C4-2B (cell line): ENCODE results near the gene GMNN.
"Not testable (repeated sequence)": the region's sequence is repeated elsewhere in the genome, so short reads cannot be mapped to it uniquely, and the experiment has no call there.

Source experiments
- H3K27ac ChIP-seq: fragments of 450-650 bp; 2 replicates; pipeline ENCODE4 v1.5.1; 2017
- CTCF ChIP-seq: fragments of 450-650 bp; conservative IDR thresholded peaks from 2 replicates; pipeline ENCODE4 v1.5.1; 2017; ENCODE audit warnings: mild to moderate bottlenecking
- ZFX ChIP-seq: fragments of 450-650 bp; IDR thresholded peaks from 2 replicates; pipeline ENCODE4 v1.6.1; 2017

GMNN gene

GRCh38 chr6:24743265-24743943 lies 31.3 kb upstream of the GMNN start:
- H3K27ac ChIP-seq = no peak overlapping the region
- TF ChIP-seq CTCF = no peak
- TF ChIP-seq ZFX = no peak

GRCh38 chr6:24743944-24744335 lies 30.8 kb upstream of the GMNN start:
- no peak for TF ChIP-seq ZFX
- TF ChIP-seq CTCF = no peak
- no peak overlapping the region for H3K27ac ChIP-seq

GRCh38 chr6:24744911-24745310 lies 29.8 kb upstream of the GMNN start:
- TF ChIP-seq CTCF = no peak
- TF ChIP-seq ZFX = no peak
- H3K27ac ChIP-seq = no peak overlapping the region

- TF ChIP-seq ZFX (no peak), CTCF (no peak)
- H3K27ac ChIP-seq = no peak overlapping the region
Measured at GRCh38 chr6:24749297-24749696, 25.4 kb upstream of the GMNN start.

- H3K27ac ChIP-seq = not testable (repeated sequence)
Measured at GRCh38 chr6:24750878-24751277, 23.9 kb upstream of the GMNN start.

GRCh38 chr6:24752503-24752902 lies 22.2 kb upstream of the GMNN start:
- H3K27ac ChIP-seq = no peak overlapping the region
- TF ChIP-seq ZFX = no peak
- TF ChIP-seq CTCF = no peak

- TF ChIP-seq CTCF (no peak), ZFX (no peak)
- H3K27ac ChIP-seq = no peak overlapping the region
Measured at GRCh38 chr6:24752917-24753492, 21.7 kb upstream of the GMNN start.

GRCh38 chr6:24753545-24753944 lies 21.2 kb upstream of the GMNN start:
- no peak overlapping the region for H3K27ac ChIP-seq
- TF ChIP-seq ZFX = no peak

GRCh38 chr6:24754378-24754777 lies 20.4 kb upstream of the GMNN start:
- not testable (repeated sequence) for H3K27ac ChIP-seq
